GM21381 (cell line): ENCODE measurements around the gene HERC2.

Experiments
- ATAC-seq: cut with Tn5 transposase; IDR thresholded peaks from one replicate; pipeline ENCODE4 v1.9.1; 2021; ENCODE audit warnings: mild to moderate bottlenecking, moderate library complexity; ENCODE audit not compliant: unreplicated experiment

HERC2 gene

DNA sequence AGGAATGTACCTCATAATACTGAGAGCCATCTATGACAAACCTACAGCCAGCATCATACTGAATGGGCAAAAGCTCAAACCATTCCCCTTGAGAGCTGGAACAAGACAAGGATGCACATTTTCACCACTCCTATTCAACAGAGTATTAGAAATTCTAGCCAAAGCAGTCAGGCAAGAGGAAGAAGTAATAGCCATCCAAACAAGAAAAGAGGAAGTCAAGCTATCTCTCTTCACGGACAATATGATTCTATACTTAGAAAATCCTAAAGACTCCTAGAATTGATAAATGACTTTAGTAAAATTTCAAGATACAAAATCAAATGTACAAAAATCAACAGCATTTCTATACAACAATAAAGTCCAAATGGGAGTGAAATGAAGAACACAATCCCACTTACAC, 253.0 kb downstream of the HERC2 start:
- ATAC-seq = no peak

DNA sequence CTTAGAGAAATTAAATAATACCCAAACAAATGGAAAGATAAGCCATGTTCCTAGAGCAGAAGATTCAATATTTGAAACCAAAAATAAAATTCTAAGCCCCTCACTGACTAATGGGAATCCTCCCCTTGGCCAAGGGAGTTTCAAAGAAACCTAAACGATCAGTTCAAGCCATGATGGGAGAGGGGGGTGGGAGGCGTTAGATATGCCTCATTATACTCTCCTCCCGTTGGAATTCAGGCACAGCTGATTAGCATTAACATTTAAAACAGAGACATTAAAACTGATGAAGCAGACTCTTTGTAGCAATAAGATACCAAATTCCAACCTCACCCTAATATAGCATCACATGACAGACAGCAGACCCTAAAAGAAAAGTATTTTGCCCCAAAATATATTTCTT, 255.7 kb downstream of the HERC2 start:
- no peak for ATAC-seq
